ENCODE measurements around the gene AQP10. TPM values are rescaled to one million over a fixed set of nuclear protein-coding genes. Genes with fewer than 3 reads are reported as not detected.
"Not testable (repeated sequence)": the region's sequence is repeated elsewhere in the genome, so short reads cannot be mapped to it uniquely, and the experiment has no call there.

The AQP10 gene
- total RNA-seq, 1 donor from 2014 or later, result not detected

DNA sequence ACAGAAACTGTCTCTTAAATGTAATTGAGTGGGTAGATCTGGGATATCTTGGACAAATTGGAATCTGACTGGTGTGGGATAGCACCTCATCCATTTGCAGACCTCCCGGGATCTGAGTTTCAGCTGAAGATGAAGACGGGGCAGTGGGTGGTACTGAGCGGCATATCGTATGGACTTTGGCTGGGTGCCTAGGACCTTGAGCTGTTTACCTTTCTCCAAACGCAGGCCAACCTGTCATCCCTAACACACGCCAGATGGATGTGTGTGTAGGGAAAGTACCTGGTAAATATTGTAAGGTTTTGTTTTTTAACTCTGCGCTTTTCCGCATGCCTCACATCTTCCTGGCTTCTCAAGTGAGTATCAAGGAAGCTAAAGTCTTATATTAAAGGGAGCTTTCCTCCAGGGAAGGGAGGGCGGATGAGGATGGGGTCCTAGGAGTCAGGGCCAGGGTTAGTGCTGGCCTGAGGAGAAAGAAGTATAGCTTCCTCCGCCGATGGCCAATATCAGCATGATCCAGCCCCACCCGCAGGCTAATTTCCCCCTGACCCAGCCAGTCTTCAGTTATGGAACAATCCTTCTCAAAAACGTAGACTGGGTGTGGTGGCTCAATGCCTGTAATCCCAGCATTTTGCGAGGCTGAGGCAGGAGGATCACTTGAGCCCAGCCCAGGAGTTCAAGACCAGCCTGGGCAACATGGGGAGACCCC, 30.6 kb downstream of the AQP10 start:
- Mint-ChIP-seq H3K27ac (no peak overlapping the region), H3K36me3 (ENCODE audit: low read depth) (peaks cover 34% of the 10 kb centered on the region), H3K4me1 (ENCODE audit: low read depth) (peaks cover 31% of the 10 kb centered on the region), H3K27me3 (ENCODE audit: low read depth) (peaks cover 3% of the 10 kb centered on the region), H3K4me3 (ENCODE audit: low read depth) (no peak overlapping the region), H3K9me3 (no peaks in the 10 kb centered on the region)
- DNase-seq (ENCODE audit: low spot score), result no peak
- intact Hi-C loops (cut with micrococcal nuclease), result loop anchor here (2.0 to 5.0 kb wide), 4 partner anchors 36 to 111 kb away; no protein-coding TSS in a partner anchor

GRCh38 chr1:154352245-154352580, 31.3 kb downstream of the AQP10 start:
- Mint-ChIP-seq H3K27ac (no peak overlapping the region), H3K36me3 (ENCODE audit: low read depth) (peaks cover 29% of the 10 kb centered on the region), H3K4me1 (ENCODE audit: low read depth) (peaks cover 28% of the 10 kb centered on the region), H3K9me3 (no peaks in the 10 kb centered on the region), H3K27me3 (ENCODE audit: low read depth) (peaks cover 3% of the 10 kb centered on the region), H3K4me3 (ENCODE audit: low read depth) (peak overlapping the region; percentile 76)
- DNase-seq (ENCODE audit: low spot score), result no peak
- intact Hi-C loops (cut with micrococcal nuclease), result loop anchor here (2.0 to 5.0 kb wide), 4 partner anchors 35 to 111 kb away; no protein-coding TSS in a partner anchor

DNA sequence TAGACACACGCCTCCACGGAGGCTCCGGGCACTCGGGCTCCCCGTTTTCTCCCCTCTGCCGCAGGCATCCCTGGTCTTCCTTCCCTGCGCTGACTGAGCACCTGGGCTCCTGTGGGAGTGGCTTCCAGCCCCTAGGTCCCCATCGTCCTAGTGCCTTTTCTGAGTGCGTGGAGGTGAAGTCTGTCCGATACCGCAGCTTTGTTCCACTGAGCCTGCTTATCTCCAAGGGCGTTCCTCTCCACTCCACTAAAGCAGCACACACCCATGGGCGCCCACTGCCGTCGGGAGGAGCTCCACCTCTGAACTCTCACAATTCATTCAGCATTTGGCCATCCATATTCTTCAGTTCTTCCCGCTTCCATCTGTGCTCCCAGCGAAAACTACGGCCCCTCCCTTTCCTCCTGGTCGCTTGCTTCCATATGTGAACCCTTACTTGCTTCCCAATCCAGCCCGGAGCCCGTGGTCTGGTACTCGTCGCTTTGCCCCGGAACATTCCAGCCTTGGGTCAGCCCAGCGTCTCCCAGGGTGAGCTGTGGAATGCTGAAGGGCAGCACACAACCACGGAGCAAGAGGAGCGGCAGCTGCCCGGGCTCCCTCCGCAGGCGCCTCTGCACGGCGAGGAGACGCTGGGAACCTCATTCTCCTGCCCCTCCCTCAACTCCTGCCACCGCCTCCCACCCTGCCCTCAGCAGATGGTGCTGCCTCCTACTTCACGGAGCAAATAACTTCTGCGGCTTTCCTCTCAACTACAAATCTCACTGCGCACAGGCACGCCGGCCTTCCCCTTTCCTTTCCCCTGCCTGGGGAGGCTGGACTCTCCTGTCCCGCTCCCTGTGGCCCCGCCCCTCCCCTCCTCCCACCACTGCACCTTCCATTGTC, 31.9 kb downstream of the AQP10 start:
- Mint-ChIP-seq H3K27ac (peak overlapping the region; percentile 80), H3K9me3 (no peaks in the 10 kb centered on the region), H3K36me3 (ENCODE audit: low read depth) (peaks cover 23% of the 10 kb centered on the region), H3K27me3 (ENCODE audit: low read depth) (peaks cover 3% of the 10 kb centered on the region), H3K4me3 (ENCODE audit: low read depth) (peak overlapping the region; percentile 76), H3K4me1 (ENCODE audit: low read depth) (peaks cover 26% of the 10 kb centered on the region)
- DNase-seq (ENCODE audit: low spot score), result peak; percentile 32
- intact Hi-C loops (cut with micrococcal nuclease), result loop anchor here (1.0 to 5.0 kb wide), 5 partner anchors 29 to 110 kb away; no protein-coding TSS in a partner anchor

GRCh38 chr1:154353460-154353904, 32.6 kb downstream of the AQP10 start:
- Mint-ChIP-seq H3K36me3 (ENCODE audit: low read depth) (peaks cover 16% of the 10 kb centered on the region), H3K4me3 (ENCODE audit: low read depth) (peak overlapping the region; percentile 76)

GRCh38 chr1:154353966-154354365, 33.1 kb downstream of the AQP10 start:
- peaks cover 11% of the 10 kb centered on the region for H3K36me3 Mint-ChIP-seq (ENCODE audit: low read depth)
- peak overlapping the region; percentile 26 for H3K27ac Mint-ChIP-seq
- intact Hi-C loops (cut with micrococcal nuclease), result loop anchor here (1.0 to 5.0 kb wide), 5 partner anchors 30 to 109 kb away; no protein-coding TSS in a partner anchor
- no peak overlapping the region for H3K4me3 Mint-ChIP-seq (ENCODE audit: low read depth)
- no peaks in the 10 kb centered on the region for H3K9me3 Mint-ChIP-seq
- H3K27me3 Mint-ChIP-seq (ENCODE audit: low read depth), result peaks cover 3% of the 10 kb centered on the region
- peaks cover 26% of the 10 kb centered on the region for H3K4me1 Mint-ChIP-seq (ENCODE audit: low read depth)
- DNase-seq (ENCODE audit: low spot score), result no peak

More at GRCh38 chr1:154353460-154353904, 32.6 kb downstream of the AQP10 start:
- Mint-ChIP-seq H3K27me3 (ENCODE audit: low read depth) (peaks cover 3% of the 10 kb centered on the region), H3K27ac (peak overlapping the region; percentile 80), H3K4me1 (ENCODE audit: low read depth) (peaks cover 26% of the 10 kb centered on the region), H3K9me3 (no peaks in the 10 kb centered on the region)
- intact Hi-C loops (cut with micrococcal nuclease), result loop anchor here (1.0 to 5.0 kb wide), 5 partner anchors 29 to 109 kb away; no protein-coding TSS in a partner anchor
- no peak for DNase-seq (ENCODE audit: low spot score)

GRCh38 chr1:154358519-154358918, 37.6 kb downstream of the AQP10 start:
- H3K36me3 Mint-ChIP-seq (ENCODE audit: low read depth), result no peaks in the 10 kb centered on the region
- H3K27me3 Mint-ChIP-seq (ENCODE audit: low read depth), result peaks cover 7% of the 10 kb centered on the region
- no peak overlapping the region for H3K27ac Mint-ChIP-seq
- intact Hi-C loops (cut with micrococcal nuclease), result no loop called here
- DNase-seq (ENCODE audit: low spot score), result no peak
- peaks cover 6% of the 10 kb centered on the region for H3K9me3 Mint-ChIP-seq
- H3K4me3 Mint-ChIP-seq (ENCODE audit: low read depth), result no peak overlapping the region
- H3K4me1 Mint-ChIP-seq (ENCODE audit: low read depth), result peaks cover 13% of the 10 kb centered on the region

DNA sequence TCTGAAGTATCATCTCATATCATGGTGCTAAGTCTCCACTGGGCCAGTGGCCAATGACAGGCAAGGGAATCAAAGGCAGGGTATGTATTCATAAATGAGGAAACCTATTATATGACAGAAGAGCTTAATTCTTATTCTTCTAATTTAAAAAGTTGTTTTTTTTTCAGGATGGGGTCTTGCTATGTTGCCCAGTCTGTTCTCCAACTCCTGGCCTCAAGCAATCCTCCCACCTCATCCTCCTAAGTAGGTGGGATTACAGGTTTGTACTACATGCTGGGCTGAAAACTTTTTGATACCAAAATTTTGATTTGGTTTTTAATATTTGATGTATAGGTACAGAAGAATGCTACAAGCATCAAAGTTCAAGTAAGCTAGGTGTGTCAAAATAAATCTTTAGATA, 39.4 kb downstream of the AQP10 start:
- Mint-ChIP-seq H3K9me3 (peaks cover 6% of the 10 kb centered on the region), H3K4me3 (ENCODE audit: low read depth) (no peak overlapping the region), H3K36me3 (ENCODE audit: low read depth) (no peaks in the 10 kb centered on the region), H3K27me3 (ENCODE audit: low read depth) (peaks cover 6% of the 10 kb centered on the region), H3K4me1 (ENCODE audit: low read depth) (no peaks in the 10 kb centered on the region), H3K27ac (no peak overlapping the region)
- intact Hi-C loops (cut with micrococcal nuclease), result no loop called here
- DNase-seq (ENCODE audit: low spot score), result no peak

DNA sequence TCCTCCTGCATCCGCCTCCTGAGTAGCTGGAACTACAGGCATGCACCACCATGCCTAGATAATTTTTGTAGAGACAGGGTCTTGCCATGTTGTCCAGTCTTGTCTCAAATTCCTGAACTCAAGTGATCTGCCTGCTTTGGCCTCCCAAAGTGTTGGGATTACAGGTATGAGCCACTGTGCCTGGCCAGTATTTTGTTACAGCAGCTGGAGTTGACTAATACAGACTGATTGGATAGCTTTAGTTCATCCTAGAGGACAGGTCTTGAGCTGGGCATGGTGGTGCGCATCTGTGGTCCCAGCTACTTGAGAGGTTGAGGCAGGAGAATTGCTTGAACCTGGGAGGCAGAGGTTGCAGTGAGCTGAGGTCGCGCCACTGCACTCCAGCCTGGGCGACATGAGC, 40.0 kb downstream of the AQP10 start:
- intact Hi-C loops (cut with micrococcal nuclease); H3K9me3 Mint-ChIP-seq; H3K27ac Mint-ChIP-seq; H3K27me3 Mint-ChIP-seq (ENCODE audit: low read depth); H3K4me3 Mint-ChIP-seq (ENCODE audit: low read depth); H3K36me3 Mint-ChIP-seq (ENCODE audit: low read depth); DNase-seq (ENCODE audit: low spot score); H3K4me1 Mint-ChIP-seq (ENCODE audit: low read depth): not testable (repeated sequence)

- no peaks in the 10 kb centered on the region for H3K36me3 Mint-ChIP-seq (ENCODE audit: low read depth)
- peaks cover 6% of the 10 kb centered on the region for H3K9me3 Mint-ChIP-seq
- intact Hi-C loops (cut with micrococcal nuclease), result no loop called here
- DNase-seq (ENCODE audit: low spot score), result no peak
- peaks cover 6% of the 10 kb centered on the region for H3K27me3 Mint-ChIP-seq (ENCODE audit: low read depth)
- peaks cover 2% of the 10 kb centered on the region for H3K4me1 Mint-ChIP-seq (ENCODE audit: low read depth)
- no peak overlapping the region for H3K27ac Mint-ChIP-seq
- no peak overlapping the region for H3K4me3 Mint-ChIP-seq (ENCODE audit: low read depth)
Observed at GRCh38 chr1:154361357-154361756, 40.5 kb downstream of the AQP10 start.

GRCh38 chr1:154371436-154371835, 50.5 kb downstream of the AQP10 start:
- peaks cover 3% of the 10 kb centered on the region for H3K4me1 Mint-ChIP-seq (ENCODE audit: low read depth)
- H3K27me3 Mint-ChIP-seq (ENCODE audit: low read depth), result no peaks in the 10 kb centered on the region
- H3K36me3 Mint-ChIP-seq (ENCODE audit: low read depth), result no peaks in the 10 kb centered on the region
- DNase-seq (ENCODE audit: low spot score), result no peak
- H3K9me3 Mint-ChIP-seq, result no peaks in the 10 kb centered on the region
- intact Hi-C loops (cut with micrococcal nuclease), result no loop called here
- no peak overlapping the region for H3K27ac Mint-ChIP-seq
- no peak overlapping the region for H3K4me3 Mint-ChIP-seq (ENCODE audit: low read depth)

GRCh38 chr1:154373777-154374357, 53.0 kb downstream of the AQP10 start:
- H3K27me3 Mint-ChIP-seq (ENCODE audit: low read depth); H3K4me3 Mint-ChIP-seq (ENCODE audit: low read depth); H3K4me1 Mint-ChIP-seq (ENCODE audit: low read depth); H3K36me3 Mint-ChIP-seq (ENCODE audit: low read depth); H3K27ac Mint-ChIP-seq; intact Hi-C loops (cut with micrococcal nuclease); H3K9me3 Mint-ChIP-seq; DNase-seq (ENCODE audit: low spot score): not testable (repeated sequence)
